NCI-H82 treated with DMSO at 0.1 percent for 48 hours (cell line): ENCODE data around the gene KRTAP10-9.
"Not testable (repeated sequence)": the region's sequence is repeated elsewhere in the genome, so short reads cannot be mapped to it uniquely, and the experiment has no call there.

ENCODE experiments used
- DNase-seq: peaks from one replicate; lab custom pipeline; 2025; ENCODE audit not compliant: unreplicated experiment; lab: John Stamatoyannopoulos, UW

Gene KRTAP10-9, protein sequence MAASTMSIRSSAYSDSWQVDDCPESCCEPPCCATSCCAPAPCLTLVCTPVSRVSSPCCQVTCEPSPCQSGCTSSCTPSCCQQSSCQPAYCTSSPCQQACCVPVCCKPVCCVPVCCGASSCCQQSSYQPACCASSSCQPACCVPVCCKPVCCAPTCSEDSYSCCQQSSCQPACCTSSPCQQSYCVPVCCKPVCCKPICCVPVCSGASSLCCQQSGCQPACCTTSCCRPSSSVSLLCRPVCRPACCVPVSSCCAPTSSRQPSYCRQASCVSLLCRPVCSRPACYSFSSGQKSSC

DNA sequence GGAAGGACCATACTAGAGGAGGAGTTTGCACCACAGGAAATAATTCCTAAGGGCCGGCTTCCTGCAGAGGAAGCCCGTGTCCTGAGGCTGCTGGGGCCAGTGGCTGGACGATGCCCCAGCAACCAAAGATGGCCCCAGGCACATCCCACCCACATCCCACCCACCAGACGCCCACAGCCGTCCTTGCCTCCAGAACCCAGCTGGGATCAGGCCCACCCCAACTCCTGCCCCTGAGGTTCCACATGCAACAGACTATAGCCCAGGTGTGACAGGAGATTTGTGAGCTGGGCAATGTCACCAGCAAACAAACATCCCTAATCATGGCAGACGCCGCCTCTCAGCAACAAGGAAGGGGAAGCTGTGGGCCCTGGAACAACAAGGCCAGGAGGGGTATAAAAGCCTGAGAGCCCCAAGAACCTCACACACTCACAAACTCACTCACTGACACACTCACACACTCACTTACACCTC is at the start of gene KRTAP10-9:
TSS of gene KRTAP10-9 (plus strand) at position 421 of the 471 bp plus-strand sequence. CDS start 79 bp downstream, outside the sequence.
- DNase-seq, result no peak

DNA sequence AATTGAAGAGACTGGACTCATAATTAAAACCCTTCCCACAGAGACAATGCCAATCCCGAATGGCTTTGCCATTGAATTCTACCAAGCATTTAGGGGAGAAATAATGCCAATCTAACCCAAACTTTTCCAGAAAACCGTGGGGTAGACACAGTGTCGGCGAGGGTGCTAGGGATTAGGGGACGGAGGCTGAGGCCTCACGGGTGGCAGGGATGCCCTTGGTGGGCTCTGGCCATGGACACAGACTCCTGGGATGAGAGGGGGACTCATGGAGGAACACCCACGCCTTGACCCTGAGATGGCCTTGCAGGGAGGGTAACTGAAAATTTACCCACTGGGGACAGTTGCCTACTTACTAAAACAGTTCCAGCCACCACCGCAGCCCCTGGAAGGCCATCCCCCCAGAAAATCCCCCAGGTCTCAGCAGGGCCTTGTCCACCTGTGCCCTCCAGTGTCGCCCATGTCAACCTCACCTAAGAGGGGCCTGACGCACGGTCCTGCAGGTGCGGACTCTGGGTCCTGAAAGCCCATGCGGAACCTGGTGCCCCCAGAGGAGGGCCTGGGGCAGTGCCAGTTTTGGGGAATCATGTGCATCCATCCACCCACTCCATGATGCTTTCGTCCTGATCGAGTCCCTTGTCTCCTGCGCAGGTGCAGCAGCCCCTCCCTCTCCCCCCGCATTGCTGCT is 48.4 kb upstream of the KRTAP10-9 start:
- DNase-seq, result no peak

DNA sequence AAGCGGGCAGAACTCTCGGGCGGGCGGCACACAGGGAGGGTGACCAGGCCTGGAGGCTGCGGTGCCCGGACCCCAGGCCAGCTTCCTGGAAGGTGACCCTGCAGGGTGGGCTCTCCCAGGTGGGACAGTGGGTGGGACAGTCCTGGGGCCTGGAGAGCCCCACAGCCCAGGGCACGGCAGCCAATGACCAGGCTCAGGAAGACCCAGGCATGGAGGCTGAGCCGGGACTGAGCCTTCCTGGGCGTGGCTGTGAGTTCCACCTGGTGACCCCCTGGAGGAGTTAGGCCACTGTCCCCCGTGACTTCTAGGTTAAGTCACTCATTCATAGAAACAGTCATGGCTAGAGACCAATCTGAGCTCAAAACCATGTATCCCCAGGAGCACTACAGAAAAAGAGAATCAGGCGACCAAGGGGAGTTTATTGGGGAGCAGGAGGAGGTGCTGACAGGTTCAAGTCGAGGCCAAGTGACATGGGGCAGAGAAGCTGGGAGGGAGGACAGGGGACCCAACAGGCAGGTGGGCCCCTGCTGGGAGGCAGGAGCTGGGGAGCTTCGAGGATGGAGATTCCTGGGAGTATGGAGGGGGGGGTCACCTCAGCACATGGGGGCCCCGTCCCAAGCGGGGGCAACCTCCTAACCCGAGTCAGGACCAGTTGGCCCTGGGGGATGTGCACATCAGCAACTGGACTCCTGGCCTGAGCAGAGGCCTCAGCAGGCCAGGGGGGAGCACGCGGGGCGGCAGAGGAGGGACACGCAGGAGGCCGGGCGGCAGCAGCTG is 47.6 kb upstream of the KRTAP10-9 start:
- DNase-seq, result no peak

DNA sequence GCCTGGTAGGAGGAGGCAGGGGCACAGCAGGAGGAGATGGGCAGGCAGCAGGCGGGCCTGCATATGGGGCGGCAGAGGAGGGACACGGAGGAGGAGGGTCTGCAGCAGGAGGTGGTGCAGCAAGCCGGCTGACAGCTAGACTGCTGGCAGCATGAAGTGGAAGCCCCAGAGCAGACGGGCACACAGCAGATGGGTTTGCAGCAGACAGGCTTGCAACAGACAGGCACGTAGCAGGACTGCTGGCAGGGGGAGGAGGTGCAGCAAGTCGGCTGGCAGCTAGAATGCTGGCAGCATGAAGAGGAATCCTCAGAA is 47.1 kb upstream of the KRTAP10-9 start:
- DNase-seq, result no peak

DNA sequence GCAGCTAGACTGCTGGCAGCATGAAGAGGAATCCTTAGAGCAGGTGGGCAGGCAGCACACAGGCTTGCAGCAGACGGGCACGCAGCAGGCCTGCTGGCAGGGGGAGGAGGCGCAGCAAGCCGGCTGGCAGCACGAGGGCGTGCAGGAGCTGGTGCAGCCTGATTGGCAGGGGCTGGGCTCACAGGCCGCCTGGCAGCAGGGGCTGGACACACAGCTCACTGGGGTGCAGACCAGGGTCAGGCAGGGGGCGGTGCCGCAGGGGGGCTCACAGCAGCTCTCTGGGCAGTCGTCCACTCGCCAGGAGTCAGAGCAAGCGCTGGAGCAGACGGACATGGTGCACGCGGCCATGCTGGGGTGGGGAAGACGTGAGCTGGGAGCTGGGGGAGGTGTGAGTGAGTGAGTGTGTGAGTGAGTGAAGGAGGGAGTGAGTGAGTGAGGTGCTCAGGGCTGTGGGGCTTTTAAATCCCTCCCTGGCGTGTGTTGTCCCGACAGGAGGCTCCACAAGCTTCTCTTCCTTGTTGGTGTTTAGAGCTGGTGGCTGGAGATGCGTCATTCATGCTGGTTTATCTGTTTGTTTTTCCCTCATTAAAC is 46.6 kb upstream of the KRTAP10-9 start, which contains the start of gene KRTAP10-5:
TSS of gene KRTAP10-5 (minus strand) at position 374 of the 591 bp plus-strand sequence. CDS start at position 348, 26 bp downstream.
- not testable (repeated sequence) for DNase-seq

DNA sequence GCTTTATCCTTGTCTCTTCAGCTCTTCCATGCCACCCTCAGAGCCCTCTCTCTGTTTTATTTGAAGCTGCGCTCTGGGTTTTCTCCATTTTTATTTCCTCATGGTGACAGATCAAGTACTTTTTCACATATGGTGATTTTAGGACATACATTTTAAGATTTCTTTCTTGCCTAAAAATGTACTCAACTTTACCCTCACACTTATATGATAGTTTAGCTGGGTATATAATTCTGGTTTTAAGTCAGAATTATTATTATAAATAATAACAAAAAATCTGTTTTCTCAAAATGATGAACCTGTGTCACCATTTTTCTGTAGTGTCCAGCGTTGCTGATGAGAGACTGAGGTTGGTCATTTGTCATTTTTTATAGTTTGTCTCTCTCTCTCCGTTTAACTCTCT is 45.7 kb upstream of the KRTAP10-9 start:
- no peak for DNase-seq

DNA sequence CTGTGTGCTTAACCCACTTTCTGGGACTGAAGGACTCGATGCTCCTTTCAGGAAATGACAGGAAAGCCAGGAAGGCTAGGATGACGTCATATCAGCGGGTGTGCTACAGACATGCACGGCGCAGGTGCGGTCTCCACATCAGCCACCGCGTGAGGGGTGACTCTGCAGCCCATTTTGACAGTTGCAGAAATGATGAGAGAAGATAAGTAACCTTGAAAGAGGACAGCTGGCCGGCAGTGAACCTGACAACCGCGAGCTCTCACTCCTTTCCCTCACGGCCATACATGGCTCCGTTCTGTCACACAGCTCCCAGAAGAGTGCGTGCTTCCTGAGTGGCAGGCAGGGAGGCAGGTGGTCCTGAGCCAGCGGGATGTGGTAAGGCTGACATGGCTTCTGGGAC is 44.8 kb upstream of the KRTAP10-9 start:
- no peak for DNase-seq

DNA sequence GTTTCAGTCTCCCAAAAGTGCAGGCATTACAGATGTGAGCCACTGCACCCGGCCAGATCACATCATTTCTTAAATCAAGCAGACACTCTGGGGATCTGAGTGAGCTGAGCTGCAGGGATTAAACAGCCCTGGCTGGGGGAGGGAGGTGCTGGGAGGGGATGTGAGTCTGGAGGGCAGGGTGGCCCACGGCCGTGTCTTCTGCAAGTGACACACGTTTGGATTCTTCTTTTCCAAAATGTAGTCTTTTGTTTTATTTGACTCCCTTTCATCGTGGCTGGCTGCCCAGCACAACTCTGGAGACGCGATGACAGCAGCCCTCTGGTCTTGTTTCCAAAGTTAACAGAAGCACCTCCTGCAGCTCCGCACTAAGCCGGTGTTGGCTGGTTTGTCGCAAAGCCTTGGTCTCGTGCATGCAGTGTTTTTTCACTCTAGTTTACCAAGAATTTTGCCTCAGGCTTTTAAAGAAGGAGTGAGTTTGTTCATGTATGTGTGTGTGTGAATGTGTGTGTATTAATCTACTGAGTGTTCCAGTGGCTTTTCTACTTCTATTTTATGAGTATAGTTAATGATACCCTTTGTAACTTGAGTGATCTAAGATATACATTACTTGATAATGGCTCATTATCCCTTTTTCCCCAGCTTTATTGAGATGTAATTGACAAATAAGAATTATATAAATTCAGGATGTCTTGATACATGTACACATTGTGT is 43.6 kb upstream of the KRTAP10-9 start:
- DNase-seq, result no peak

DNA sequence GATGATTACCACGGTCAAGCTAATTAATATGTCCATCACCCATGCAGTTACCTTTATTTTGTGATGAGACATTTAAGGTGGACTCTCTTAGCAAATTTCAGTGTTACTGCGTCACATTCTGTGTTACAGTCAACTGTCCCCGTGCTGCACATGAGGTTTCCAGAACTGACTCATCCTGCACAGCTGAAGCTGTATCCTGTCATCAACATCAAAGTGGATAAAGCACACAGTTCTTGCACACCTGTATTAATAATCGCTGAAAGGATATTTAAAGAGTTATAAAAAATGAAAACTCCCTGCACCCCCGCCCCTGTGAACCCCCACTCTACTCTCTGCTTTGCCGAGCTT is 43.1 kb upstream of the KRTAP10-9 start:
- no peak for DNase-seq

DNA sequence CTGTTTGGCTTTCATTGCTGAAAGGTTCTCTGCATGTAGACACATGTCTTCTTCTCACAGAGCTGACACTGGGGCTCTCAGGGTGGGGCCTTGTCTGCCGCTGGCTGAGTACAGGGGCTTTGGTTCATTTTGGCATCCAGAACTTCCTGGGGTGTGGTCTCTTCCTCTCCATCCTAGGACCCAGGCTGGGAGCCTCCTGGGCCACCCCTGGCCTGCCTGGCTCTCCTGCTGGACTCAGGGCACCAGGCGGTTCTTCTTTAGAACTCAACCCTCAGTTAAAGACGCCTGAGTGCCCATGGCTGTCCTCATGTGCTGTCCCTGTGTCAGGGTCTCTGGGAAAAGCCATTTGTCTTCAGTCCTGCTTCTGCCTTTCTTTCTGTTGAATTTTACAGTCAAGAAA is 41.0 kb upstream of the KRTAP10-9 start:
- DNase-seq, result no peak

DNA sequence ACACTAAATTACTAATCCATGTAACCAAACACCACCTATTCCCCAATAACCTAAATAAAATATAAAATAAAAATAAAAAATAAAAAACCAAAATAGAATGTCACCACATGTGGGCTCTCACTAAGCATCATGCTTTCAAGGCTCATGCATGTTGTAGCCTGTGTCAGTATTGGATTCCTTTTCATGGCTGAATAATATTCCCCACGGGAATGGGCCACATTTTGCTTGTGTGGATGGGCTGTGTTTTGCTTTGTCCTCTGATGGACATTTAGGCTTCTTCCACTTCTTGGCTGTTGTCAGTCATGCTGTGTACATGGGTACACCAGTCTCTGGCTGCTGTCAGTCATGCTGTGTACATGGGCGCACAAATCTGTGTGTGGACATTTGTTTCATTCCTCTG is 37.8 kb upstream of the KRTAP10-9 start:
- DNase-seq, result no peak

DNA sequence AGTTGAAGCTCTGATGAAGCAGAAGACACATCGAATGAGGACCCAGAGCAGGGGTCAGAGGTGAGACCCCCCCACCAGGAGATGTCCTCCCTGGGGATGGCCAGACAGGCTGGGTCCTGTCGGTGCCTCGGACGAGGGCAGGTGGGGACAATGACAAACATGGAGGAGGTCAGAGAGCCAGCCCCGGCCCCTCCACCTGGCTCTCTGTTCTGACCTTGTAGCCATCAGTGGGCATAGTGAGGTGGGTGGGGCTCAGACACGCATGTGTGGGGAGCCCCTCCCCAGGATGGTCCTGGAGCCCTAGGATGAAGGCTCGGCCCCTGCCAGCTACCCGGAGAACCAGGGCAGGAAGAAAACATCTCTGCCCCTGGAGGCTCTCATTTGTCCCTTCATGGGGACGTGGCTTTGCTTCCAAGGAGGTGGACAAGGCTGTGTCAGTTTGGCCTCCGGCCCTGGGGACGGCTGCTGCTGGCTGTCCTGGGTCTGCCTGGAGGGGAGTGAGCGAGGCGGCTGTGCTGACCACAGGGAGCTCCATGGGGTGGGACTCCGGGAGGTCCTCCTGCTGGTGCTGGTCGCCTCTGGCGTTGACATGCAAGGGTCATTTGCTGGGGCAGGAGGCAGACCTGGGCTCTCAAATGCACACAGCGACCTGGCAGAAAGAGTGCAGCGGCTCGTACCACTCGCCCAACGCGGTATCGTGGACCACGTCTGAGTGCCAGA is 37.1 kb upstream of the KRTAP10-9 start:
- no peak for DNase-seq

DNA sequence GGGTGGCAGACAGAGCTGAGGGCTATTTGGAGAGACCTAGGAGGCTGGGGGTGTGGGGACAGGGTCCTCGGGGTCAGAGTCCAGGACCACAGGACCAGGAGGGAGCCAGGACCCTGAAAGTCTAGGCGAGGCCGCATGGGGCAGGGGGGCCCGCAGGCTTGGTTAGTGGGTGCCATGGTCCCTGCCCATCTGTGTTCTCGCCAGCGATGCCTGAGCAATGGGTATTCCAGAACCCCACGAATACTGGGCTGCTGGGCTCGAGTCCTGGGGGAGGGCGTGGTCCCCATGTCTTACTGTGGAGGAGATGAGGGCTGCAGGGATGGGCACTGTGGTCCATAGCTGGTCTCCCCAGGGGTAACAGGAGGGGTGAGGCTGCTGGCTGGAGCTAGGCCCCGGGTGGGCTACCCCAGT is 36.6 kb upstream of the KRTAP10-9 start:
- DNase-seq, result no peak

DNA sequence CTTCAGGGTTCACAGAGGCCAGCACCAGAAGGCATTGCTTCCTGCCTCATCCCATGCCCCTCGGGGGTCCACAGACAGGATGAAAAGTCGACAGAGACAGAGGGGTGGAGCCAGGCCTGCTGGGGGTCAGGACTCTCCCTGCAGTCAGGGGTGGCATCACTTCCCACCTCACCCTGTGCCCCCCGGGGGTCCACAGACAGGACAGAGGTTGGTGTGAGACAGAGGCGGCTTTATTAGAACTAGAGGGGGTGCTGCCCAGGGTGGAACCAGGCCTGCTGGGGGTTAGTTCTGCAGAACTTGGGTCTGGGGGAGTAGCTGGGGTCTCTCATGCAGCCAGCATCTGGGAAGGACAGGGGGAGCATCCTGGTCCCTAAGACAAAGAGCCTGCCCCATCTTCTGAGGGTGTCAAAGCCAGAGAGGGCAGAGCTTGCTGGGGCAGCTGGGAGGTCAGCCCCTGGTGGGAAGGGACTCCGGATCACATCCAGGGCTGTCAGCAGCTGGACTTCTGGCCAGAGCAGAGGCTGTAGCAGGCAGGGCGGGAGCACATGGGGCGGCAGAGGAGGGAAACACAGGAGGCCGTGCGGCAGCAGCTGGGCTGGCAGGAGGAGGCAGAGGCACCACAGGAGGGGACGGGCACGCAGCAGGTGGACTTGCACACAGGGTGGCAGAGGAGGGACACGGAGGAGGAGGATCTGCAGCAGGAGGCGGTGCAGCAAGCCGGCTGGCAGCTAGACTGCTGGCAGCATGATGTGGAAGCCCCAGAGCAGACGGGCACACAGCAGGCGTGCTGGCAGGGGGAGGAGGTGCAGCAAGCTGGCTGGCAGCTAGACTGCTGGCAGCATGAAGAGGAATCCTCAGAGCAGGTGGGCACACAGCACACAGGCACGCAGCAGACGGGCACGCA is 35.7 kb upstream of the KRTAP10-9 start:
- DNase-seq, result not testable (repeated sequence)

DNA sequence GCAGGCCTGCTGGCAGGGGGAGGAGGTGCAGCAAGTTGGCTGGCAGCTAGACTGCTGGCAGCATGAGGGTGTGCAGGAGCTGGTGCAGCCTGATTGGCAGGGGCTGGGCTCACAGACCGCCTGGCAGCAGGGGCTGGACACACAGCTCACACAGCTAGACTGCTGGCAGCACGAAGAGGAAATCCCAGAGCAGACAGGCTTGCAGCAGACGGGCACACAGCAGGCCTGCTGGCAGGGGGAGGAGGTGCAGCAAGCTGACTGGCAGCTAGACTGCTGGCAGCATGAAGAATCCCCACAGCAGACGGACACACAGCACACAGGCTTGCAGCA is 35.1 kb upstream of the KRTAP10-9 start:
- not testable (repeated sequence) for DNase-seq

DNA sequence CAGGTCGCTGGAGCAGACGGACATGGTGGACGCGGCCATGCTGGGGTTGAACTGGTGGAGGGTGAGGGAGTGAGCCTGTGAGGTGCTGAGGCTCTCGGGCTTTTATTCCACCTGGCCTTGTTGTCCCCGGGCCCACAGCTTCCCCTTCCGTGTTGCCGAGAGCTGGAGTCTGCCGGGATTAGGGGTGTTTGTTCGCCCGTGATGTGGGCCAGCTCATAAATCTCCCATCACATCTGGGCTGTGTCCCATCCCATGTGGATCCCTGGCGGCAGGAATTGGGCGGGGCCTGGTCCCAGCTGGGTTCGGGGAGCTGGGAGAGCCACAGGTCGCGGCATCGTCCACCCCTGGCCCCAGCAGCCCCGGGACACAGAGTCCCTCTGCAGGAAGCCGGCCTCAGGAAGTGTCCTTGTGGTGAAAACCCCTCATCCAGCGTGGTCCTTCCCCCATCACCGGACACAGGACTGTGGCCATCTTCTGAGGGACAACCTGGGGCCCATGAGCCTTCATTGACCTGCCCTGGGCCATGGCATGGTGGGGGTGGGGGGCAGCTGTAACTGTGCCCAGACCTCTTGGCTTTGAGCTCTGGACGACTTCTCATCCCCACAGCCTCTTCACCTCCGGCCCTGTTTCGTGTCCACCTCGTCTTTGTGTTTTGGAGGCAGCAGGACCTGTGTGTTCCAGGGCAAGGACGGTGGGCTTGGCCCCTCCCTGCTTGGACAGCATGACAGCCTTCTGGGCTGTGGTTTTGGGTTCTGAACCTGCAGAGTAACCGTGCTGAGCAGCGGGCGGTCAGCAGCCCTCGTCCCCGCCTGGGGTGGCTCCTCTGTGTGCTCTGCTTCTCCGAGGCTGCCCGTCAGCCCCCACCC is 34.2 kb upstream of the KRTAP10-9 start, which contains the start of gene KRTAP10-6:
TSS of gene KRTAP10-6 (minus strand) at position 60 of the 866 bp plus-strand sequence. CDS start at position 39, 21 bp downstream.
- DNase-seq, result no peak

DNA sequence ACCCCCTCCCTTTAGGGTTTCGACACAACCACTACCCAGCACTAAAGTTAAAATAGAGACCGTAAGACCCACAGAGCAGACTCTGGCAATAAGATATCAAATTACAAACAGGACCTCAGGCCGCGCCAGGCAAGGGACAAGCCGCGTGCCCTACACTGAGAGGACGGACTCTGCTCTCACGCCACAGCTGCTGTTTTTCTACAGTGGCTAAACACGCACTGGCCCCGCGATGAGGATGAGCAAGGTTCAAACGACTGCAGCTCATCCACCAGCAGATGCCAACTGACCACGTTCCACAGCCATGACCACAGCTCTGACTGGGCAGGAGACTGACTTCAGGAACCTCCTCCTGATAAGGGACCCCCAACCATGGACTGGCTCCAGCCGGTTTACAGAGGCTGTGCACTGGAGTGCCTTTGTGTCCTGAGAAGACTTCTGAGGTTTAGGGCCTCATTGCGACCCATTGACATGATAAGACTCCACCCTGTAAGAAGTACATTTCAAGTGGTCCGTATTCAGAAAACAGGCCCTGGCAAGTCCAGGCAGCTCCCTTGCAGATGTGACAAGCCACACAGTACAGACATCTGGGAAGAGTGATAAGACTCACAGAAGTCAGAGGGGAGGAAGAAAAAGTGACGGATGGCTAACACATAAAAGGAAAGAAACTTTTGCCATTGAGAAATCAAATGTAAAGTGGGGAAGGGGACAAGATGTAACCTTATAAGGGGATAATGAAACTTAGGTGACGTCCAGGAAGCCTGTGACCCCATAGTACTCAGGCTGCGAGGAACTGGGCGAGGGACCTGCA is 33.1 kb upstream of the KRTAP10-9 start:
- DNase-seq, result no peak
